ENCODE results near the gene HAPLN3.
"Not testable (repeated sequence)": the region's sequence is repeated elsewhere in the genome, so short reads cannot be mapped to it uniquely, and the experiment has no call there.

Gene HAPLN3, protein sequence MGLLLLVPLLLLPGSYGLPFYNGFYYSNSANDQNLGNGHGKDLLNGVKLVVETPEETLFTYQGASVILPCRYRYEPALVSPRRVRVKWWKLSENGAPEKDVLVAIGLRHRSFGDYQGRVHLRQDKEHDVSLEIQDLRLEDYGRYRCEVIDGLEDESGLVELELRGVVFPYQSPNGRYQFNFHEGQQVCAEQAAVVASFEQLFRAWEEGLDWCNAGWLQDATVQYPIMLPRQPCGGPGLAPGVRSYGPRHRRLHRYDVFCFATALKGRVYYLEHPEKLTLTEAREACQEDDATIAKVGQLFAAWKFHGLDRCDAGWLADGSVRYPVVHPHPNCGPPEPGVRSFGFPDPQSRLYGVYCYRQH

DNA sequence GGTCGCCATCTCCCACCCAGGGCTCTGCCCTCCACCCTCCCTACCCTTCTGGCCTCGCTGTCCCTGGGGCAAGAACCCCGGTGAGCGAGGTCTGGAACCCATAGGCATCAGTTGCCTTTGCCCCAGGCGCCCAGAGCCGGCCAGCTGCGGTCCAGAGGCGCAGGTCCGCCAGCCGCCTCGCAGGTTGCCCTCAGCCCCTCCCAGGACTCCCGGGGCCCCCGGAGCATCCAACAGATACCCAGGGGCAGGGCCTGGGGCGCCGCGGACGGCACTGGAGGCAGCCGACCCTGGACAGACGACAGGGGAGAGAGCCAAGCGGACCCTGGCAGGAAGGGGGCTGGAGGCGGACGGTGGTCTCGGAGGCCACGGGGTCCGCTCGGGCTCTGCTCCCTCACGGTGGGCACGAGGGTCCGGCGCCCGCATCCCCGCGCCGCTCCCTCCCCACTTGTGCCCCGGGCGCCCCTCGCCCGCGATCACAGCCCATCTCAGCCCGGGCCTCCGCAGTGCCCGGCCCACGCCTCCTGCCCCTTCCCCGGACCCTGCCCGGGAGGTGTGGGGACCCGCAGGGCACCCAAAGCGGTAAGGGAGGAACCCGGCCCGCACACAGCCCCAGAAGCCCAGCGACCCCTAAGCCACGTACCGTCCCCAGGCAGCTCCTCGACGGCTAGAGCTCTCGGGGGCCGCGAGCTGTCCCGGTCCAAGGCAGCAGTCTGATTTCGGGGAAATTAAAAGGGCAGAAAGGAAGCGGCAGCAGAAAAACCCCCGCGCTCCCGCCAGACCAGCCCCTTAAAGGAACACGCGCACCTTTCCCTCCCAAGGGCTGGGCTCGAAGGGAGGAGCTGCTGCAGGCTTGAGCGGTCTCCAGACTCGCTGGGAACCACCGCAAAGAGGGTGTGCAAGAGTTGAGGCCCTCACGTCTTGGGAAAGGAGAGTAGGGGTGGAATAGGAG is at the start of gene HAPLN3:
TSS of gene HAPLN3 (minus strand) at position 726 of the 949 bp plus-strand sequence. CDS start 8,246 bp downstream, outside the sequence.
- DNase-seq, result no peak

DNA sequence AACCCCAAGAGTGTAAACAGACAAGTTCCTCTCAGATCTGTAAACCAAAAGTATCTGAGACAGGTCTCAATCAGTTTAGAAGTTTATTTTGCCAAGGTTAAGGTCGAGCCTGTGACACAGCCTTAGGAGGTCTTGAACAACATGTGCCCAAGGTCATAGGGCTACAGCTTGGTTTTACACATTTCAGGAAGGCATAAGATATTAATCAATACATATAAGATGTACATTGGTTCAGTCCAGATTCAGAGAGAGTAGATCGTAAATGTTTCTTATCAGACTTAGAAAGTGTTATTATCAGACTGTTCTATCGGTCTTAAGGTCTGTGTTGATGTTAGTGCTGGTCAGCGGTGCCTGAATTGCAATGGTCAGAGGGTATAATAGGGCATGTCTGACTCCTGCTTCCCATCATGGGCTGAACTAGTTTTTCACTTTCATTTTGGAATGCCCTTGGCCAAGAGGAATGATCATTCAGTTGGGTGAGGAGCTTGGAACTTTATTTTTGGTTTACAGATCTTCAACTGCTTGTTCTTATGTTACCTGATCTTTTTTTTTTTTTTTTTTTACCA is 44.8 kb upstream of the HAPLN3 start:
- no peak for DNase-seq

DNA sequence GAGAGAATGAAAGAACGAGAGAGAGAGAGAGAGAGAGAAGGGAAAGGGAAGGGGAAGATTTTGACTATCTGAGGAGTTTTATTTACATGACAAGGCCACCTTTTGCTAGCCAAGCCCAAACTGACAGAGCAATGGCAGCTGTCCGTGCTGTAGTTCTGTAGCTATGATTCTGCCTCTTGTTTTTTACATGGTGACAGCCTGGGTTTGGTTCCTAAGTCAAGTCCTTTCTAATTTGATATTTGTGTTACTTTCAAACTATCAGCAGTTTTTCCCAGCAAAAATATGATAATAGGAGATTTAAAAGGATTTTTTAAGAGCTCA is 44.1 kb upstream of the HAPLN3 start:
- no peak for DNase-seq

DNA sequence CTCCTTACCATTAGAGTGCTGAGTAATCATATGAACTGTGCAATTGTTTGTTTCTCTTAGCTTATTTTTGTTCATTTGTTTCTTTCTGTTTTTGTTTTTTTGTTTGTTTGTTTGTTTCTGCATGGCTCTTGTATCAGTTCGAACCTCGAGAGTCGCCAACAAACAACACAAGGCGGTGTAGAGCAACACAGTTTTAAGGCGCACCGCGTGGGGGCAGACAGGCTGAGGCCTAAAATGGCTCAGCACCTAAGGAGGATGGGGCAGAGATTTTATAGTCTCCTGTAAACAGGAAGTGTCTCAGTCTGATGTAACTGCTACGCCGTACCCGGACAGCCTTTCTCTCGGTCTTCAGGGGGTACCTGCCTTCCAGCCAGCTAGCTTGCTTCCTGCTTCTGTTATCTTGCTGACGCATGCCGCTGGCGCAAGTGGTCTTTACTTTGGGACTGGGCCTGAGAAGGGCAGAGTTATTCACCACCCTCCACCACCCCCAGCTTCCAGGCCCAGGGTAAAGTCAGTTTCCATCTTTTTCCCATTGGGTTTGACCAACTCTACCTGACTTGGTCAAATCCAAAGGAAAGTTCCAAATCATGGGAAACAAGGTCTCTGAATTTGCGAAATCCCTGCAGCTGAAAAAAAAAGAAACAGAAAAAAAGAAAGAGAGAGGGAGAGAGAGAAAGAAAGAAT is 43.6 kb upstream of the HAPLN3 start:
- DNase-seq, result no peak

DNA sequence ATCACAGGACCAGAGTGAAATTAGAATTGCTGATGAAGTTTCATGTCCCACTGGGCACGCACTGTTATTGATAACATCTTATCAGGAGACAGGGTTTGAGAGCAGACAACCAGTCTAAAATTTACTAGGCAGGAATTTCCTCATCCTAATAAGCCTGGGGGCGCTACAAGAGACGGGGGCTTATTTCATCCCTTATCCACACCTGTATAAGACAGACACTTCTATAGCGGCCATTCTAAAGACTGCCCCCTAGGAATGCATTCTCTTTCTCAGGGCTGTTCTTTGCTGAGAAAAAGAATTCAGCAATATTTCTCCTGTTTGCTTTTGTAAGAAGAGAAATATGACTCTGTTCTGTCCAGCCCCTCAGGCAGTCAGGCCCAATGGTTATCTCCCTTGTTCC is 39.1 kb upstream of the HAPLN3 start:
- DNase-seq, result not testable (repeated sequence)

DNA sequence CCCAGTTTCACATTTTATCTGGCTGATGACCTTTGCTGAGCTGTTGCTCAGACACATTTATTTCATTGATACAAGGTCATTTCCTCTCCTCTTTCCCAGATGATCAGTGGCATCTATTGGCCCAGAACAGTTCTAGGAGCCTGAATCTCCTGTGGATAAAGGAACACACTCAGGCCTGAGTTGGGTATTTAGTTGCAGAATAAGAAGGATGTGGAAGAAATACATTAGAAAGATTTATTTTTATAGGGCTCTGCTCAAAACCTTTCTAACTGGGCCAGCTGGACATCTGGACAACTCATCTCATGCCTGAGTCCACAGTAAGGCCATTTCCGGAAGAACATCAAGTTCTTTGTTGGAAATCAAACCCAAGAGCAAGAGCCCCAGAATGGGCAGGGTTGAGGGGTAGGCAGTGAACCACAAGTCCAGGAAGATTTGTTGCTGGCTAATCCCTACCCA is 37.6 kb upstream of the HAPLN3 start:
- no peak for DNase-seq

DNA sequence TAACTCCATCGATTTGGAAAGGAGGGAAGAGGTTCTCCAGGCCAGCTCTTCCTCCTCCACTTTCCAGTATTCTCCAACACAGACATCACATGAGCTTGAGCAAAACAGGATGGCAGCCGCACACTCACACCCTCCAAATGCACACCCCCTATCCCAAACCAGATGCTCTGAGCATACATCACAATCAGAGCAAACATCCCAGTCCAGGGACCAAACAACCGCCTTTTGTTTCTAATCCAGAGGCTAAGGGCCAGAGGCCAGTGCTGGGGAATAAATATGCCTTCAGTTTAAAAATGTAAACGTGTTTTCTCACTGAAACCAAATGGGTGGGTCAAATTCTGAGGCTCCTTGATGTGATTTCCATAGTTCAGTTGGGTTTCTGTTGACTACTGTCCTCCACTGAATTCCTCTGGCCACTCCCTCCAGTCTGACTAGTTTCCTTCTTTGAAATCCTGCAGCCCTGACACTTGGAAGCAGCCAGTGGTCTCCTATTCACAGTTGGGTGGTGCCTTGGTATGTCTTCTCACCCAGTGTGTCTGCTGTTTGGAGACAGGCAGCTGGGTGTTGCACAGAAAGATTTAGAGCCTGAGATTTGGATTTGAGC is 37.0 kb upstream of the HAPLN3 start:
- DNase-seq, result no peak

DNA sequence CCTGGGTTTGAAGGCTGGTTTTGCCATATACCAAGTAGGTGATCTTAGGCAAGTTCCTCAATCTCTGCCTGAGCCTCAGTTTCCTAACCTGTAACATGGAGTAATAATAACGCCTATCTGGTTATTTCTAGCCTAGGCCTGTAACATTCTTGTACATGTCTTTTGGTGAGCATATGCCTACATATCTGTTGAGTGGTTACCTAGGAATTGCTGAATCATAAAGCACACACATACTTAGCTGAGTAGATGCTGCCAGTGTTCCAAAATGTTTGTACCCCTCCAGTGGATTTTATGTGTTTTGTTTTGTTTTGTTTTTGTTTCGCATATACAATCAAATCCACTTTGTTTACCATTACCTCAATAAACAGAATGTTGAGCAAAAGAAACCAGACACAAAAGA is 35.2 kb upstream of the HAPLN3 start:
- no peak for DNase-seq

DNA sequence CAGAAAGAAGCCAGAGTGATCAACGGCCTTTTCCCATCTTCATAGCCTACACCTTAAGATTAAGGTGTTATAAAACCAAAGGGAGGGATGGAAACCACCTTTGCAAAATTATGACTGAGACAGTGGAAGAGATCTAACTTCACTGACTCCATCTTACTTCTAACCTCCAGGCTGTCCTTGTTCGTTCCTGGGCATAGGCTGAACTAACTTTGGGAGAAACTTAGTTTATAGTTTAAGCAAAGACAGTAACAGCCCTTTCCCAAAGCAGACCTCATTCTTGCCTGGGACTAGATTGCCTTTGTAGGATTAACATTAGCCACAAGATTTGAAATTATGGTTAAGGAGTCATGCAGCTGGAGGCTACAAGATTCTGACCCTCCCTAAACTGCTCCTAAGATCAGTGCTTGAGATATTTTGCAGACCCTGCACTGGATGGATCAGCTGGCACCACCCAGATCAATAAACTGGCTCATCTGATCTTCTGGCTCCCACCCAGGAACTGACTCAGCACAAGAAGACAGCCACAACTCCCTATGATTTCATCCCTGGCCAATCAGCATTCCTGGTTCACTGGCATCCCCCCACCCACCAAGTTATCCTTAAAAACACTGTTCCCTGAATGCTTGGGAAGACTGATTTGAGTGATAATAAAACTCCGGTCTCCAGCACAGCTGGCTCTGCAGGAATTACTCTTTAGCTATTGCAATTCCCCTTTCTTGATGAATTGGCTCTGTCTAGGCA is 34.2 kb upstream of the HAPLN3 start:
- DNase-seq, result not testable (repeated sequence)

DNA sequence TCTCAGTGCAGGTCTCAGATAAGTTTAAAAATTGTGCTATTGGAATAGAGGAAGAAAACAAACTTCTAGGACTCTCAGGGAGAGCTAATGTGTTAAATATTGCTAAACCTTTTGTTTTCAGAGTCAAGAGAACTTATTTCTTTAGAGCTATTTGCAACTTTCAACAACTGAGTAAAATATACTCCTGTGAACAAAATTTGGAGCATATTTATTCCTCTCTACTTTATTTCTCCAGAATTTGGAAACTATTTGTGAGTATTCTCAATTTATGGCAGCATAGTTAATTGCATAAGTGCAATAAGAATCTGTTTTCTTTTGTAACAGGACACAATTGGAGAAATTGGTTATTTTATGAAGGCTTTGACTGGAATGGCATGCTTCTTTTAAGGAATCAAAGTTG is 32.8 kb upstream of the HAPLN3 start:
- DNase-seq, result not testable (repeated sequence)

DNA sequence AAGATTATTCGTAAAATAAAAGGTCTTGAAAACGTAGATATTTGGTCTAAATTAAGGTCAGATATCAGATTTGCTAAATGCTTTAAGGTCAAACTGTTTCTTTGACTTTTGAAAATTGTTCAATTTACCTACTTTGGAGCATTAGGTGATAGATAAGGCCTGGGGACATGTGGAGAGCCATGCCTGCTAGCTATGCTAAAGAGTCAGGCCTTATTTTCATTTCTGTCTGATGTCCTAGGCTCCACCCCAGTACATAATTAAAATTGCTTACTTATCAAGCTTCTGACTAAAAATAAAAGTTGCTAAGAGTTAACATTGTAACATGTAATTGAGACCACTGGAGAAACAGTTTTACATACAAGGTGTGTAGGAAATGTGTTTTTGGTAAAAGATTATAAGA is 30.3 kb upstream of the HAPLN3 start:
- DNase-seq, result not testable (repeated sequence)

DNA sequence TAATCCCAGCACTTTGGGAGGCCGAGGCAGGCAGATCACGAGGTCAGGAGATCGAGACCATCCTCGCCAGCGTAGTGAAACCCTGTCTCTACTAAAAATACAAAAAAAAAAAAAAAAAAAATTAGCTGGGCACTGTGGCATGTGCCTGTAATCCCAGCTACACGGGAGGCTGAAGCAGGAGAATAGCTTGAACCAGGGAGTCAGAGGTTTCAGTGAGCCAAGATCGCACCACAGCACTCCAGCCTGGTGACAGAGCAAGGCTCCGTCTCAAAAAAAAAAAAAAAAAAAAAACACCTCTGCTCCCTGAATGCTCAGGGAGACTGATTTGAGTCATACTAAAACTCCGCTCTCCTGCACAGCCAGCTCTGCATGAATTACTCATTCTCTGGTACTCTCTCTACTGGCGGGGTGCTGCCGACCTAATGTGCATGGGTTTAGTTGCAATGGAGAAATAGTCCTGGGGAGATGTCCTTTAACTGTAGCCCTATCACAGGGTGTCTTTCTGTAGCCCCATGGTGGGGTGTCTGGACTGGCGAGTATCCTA is 25.6 kb upstream of the HAPLN3 start:
- DNase-seq, result not testable (repeated sequence)

DNA sequence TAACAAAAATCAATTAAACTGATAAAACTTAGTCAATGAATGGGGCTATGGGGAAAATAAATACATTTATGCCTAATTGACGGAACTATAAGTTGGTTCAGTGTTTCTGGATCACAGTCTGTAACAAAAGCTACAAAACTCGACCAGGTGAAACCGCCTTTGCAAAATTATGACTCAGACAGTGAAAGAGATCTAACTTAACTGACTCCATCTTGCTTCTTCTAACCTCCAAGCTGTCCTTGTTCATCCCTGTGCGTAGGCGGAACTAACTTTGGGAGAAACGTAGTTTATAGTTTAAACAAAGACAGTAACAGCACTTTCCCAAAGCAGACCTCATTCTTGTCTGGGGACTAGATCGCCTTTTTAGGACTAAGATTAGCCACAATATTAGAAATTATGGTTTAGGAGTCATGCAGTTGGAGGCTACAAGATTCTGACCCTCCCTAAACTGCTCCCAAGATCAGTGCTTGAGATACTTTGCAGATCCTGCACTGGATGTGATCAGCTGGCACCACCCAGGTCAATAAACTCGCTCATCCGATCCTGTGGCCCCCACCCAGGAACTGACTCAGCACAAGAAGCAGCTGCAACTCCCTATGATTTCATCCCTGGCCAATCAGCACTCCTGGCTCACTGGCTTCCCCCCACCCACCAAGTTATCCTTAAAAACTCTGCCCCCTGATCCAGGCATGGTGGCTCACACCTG is 25.0 kb upstream of the HAPLN3 start:
- DNase-seq, result no peak

DNA sequence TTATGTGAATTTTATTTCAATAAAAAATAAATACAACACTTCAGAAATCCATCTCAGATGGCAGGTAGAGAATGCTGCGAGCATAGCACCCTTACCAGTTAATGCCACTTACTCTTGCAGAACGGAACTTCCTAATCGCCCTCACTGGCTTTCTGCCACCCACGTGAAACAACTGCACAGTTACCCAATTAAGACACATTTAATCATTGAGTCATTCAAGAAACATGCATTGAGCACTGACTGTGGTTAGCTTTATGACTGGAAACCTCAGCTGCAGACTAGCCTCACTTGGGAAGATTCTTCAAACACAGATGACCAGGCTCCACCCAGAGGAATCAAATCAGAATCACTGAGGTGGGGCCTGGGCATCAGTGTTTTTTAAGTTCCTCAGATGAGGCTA is 23.4 kb upstream of the HAPLN3 start:
- peak in 1 of 2 donors; percentile 22 for DNase-seq

DNA sequence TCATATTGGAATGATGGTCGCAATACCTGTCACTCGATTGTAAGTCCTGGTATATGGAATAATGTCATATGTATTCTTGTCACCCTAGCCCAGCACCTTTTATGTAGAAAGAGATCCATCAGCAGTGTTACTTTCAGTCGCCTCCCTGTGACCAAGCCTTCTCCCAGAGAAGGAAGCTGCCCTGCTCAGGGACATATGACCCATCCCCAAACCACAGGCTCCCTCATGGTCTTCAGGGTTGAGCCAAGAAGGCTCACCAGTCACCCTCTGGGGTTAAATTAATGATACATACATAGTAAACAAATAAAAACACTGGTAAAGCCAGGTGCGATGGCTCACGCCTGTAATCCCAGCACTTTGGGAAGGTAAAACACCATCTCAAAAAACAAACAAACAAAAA is 22.4 kb upstream of the HAPLN3 start:
- DNase-seq, result no peak

DNA sequence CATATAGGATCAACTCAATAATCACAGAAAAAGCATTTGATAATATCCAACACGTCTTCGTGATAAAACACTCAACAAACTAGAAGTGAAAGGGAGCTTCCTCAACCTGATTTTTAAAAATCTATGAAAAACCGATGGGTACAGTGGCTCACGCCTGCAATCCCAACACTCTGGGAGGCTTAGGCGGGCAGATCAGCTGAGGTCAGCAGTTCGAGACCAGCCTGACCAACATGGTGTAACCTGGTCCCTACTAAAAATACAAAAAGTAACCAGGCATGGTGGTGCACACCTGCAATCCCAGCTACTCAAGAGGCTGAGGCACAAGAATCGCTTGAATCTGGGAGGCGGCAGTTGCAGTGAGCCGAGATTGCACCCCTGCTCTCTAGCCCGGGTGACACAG is 20.0 kb upstream of the HAPLN3 start:
- DNase-seq, result no peak

DNA sequence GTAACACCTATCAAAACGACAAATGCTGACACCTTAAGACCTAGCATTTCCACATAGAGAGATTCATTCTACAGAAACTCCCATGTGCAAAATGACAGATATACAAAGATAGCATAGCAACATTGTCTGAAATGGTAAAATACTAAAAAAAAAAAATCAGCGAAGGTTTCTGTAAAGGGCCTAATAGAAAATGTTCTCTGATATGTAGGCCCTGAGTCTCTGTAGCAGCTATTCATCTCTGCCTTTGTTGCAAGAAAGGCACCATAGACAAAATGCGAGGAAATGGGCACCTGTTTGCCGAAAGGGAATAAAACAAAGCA is 18.5 kb upstream of the HAPLN3 start:
- no peak for DNase-seq

DNA sequence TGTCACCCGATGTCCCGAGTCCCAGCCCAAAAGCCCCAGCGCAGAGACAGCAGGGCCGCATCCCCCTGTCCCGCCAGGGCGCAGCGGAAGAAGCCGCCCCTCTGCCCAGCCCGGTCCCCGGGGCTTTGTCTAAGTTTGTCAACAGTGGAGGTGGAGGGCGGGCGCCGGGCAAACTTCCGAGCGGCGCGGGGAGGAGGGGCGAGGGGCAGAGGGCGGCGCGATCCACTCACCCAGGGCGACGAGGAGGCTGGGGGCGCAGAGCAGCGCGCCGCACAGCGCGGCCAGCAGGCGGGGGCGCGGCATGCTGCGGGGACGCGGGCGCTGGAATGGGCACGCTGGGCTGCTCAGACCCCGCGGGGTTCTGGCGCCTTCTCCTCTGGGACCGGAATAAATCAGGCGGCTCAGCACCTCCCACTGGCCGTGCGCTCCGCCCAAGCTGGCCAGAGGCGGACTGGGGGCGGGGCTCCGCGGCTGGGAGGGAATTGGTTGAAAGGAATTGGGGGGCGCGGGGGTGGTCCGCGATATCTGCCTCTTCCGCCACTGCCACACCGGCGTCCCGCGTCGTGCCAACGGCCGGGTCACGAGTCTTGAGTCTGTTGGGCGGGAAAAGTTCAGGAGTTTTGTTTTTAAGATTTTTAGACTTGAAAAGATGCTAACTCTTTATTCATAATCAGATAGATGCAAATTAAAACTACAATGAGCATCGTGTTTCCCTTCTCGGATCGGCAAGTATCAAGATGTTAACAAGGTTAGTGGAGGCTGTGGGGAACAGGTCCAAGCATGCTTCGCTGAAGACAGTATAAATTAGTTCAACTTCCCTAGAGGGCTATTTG is 17.9 kb upstream of the HAPLN3 start, which contains the start of gene MFGE8:
TSS of gene MFGE8 (minus strand) at position 363 of the 833 bp plus-strand sequence. CDS start at position 303, 60 bp downstream.
- DNase-seq, result peak; percentile 22 to 24

DNA sequence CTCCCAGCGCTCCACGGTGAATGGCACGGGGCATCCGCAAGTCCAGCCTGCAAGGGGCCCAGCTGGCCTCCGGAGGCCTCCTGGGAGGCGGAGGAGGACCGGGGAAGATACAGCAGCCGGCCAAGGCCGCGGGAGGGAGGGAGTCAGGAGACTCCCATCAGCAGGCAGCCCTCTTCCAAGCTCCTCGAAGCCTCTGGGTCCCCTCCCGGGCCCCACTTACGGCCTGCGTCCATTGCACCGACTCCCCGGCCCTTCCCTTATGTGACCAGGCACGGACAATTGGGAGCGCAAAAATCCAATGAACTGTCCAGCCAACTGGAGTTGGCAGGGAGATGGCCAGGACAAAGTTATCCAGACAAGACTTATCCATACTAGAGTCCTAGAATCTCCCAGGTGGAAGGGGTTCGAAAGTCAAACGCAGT is 17.2 kb upstream of the HAPLN3 start:
- no peak for DNase-seq

DNA sequence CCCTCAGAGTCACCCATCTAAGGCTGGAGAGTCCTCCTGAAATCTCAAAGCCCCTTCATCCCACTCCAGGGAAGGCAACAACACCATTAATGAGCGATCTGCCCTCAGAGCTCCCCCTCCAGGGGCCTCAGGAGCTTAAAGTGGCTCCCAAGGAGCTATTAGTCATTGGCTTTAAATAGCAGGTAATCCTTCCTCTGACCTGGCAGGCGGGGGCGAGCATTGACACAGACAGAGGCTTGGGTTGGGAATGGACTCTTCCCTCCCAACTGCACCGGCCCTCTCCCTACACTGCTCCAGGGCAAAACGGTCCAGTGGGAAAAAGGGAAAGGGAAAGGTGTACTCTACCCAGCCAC is 16.4 kb upstream of the HAPLN3 start:
- DNase-seq, result no peak
